Left kidney (tissue), 2 donors: Measurements from ENCODE around the gene SLC2A6. TPM values are rescaled to one million over a fixed set of nuclear protein-coding genes. Genes with fewer than 3 reads are reported as not detected.

ENCODE experiments used
- DNase-seq: peaks from one replicate; pipeline ENCODE4 v3.0.0-alpha.2; 2013
- polyA plus RNA-seq: library from polyadenylated mRNA; unstranded; fragments of 120-200 nt; gene quantifications from one replicate; pipeline ENCODE4 v1.2.1, GENCODE V29; 2013; ENCODE audit not compliant: insufficient read length

SLC2A6 gene
- polyA plus RNA-seq, 1 donor = 1.0 TPM

DNA sequence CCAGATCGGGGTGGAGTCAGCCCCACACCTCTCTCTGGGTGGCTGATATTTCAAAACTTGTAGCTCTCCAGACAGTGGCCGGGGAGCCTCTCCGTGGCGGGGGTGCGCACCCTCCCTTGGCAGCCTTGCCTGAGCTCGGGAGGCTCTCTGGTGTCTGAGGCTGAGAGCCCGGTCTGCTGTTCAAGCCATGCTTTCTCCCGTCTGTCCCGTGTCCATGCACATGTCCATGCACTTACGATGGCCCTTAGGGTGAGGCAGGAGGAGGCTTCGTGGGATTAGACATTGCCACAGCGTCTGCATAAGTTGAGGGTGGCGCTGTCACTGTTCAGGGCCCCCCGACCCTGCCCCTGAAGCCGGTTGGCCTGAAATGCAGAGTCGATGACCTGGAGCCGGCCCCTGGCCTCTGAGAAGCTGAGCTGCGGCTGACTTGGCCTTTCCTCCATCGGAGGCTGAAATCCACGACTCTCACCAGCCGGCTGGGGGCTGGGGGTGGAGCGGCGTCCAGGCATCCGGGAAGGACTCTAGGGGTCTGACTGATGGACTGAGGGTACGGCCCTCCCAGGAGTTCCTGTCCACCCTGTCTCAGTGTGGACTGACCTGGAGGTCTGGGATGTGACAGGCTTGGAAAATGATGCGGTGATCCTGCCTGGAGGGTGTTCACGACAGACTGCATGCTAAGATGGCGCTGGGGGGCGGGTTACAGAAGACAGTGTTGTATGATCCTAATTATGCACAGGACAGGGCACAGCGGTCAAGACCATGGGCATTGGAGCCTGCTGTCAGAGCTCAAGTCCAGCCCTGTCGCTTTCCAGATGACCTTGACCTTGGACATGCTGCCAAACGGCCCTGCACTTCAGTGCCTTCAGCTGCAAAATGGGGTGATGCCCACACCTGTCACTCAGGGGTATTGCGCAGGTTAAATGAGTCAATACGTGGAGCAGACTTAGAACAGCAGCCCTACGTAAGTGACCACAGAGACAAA, 18.3 kb upstream of the SLC2A6 start:
- no peak for DNase-seq

DNA sequence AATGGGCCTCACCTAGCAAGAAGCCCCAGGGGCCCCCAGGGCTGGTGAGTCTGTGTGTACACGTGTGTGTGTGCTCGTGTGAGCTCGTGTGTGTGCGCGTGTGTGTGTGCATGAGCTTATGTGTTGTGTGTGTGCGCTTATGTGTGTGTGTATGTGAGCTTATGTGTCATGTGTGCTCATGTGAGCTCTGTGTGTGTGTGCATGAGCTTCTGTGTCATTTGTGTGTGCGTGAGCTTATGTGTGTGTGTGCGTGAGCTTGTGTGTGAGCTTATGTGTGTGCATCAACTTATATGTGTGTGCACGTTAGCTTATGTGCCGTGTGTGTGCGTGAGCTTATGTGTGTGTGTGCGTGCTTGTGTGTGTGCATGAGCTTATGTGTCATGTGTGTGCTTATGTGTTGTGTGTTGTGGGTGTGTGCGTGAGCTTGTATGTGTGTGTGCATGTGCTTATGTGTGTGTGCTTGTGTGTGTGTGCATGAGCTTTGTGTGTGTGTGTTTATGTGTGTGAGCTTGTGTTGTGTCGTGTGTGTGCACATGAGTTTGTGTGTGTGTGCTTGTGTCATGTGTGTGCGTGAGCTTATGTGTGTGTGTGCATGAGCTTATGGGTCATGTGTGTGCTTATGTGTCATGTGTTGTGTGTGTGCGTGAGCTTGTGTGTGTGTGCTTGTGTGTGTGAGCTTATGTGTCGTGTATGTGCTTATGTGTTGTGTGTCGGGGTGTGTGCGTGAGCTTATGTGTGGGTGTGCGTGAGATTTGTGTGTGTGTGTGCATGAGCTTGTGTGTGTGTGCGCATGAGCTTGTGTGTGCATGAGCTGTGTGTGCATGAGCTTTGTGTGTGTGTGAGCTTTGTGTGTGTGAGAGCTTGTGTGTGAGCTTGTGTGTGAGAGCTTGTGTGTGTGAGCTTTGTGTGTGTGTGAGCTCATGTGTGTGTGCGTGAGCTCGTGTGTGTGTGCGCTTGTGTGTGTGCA, 16.7 kb upstream of the SLC2A6 start:
- DNase-seq = no peak

DNA sequence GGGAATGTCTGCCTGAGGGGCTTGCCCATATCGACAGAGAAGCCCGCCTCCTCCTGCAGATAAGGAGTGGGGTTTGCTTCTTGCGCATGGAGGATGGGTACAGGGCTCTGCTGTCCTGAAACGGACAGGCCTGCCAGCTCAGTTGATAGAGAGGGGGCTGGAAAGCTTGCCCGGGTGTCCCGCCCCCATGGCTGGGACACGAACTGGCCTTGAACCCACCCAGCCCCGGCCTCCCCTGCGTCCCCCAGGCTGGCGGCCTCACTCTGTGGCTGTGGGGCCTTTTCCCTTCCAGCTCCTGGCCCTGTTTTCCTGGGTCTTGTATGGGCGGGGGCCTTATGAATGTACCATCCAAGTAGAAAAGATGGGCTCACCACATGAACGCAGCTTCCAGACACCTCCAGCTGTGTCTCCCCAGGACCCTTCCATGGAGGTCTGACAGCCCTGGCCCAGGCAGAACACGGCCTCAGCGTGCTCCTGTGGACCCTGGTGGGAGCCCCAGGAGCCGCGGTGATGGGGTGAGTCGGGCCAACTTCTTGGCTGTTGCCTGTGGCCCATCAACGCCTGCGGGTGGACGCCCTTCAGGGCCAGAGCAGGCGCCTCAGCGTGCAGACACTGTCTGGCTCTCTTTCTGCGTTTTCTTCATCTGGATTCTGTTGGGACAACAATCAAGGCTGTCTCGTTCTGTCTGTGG, 15.9 kb upstream of the SLC2A6 start:
- no peak for DNase-seq

DNA sequence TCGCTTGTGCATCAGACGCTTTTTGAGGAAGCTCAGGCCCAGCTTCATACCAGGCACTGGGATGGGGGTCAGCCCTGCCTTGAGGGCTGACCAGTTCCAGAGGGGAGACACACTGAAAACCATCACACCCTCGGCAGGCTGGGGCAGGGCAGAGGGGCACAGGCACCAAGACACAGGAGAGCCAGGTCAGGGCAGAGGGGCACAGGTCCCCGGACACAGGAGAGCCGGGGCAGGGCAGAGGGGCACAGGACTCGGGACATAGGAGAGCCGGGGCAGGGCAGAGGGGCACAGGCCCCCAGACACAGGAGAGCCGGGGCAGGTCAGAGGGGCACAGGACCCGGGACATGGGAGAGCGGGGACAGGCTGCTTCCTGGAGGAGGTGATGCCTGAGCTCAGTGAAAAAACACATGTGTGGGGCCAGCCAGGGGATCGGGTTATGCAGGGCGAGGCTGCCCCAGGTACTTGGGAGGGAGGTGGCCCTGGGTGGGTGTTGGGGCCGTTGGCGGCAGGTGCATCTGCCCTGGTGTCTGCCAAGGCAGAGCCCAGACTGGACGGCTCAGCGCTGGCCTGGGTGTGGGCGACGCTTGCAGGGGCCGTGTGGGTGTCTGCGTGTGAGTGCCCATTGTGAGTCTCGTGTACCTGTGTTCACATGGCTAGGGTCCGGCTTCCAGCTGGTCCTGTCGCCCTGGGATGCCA, 15.1 kb upstream of the SLC2A6 start:
- no peak for DNase-seq

DNA sequence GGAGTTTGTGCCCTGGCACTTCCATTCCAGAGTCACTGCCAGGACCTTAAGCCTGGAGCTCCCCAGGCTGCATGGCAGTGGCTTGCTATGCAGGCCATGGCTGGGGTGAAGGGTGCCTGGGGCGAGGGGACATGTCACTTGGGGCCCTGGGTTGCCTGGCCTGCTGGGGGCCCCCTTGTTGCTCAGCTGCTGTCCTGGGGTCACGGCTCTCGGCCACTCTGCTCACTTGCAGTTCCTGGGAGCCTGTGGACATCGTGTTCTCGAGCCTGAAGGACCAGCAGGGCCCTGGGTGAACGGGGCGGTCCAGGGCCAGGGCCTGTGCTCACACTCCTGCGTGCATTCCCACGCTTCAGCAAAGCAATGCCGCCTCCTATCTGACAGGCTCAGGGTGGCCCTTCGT, 14.5 kb upstream of the SLC2A6 start:
- no peak for DNase-seq

DNA sequence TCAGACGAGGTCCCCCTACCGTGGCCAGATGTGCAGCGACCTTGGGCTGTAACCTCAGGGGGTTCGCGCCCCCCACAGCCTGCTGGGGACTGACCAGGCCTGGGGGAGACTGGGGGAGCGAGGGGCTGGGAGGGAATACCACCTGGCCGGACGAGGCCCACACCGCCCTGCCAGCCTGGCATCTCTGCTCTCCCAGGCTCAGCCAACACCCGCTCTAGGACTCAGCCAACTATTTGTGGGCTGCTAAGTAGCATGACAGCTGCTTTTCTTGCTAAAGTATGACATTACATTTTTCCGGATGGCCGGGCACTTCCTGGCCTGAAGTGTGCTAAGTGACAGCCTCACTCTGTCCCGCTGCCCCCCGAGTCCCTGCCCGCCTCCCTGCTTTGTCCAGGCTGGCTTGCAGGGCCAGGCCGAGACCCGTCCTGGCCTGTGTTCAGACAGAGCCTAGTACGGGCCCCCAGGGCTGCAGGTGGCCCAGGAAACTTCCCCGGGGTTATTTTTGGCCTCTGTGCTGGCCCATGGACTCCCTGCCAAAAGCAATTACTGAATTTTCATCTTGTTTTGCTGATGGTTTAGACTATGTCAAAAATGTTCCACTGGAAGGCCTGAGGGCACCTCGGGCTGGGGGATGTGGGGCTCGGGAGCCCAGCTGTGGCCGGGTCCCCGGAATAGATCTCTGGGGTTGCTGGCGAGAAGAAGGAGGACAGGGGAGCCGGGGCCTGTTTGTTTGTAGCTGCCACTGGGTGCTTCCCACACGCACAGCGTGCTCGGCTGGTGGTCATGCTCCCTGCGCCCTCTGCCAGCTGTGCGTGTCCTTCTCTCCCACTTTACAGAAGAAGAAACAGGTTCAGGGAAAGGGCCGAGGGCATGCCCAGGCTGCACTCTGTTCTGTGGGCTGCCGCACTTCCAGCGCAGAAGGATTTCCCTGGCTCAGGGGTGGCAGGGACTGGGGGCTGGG, 13.4 kb upstream of the SLC2A6 start:
- DNase-seq = no peak

DNA sequence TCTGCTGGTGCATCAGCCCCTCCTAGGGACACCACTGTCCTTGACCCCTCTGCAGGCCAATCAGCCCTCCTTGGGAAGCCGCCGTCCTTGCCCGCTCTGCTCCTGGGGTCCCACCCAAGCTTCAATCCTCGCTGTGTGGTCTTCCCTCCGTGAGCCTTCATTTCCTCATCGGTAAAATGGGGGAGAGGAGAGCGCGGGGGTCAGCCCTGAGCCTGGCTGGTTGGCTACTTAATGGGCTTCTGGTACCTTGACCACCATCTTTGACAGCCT, 12.7 kb upstream of the SLC2A6 start:
- DNase-seq = no peak

DNA sequence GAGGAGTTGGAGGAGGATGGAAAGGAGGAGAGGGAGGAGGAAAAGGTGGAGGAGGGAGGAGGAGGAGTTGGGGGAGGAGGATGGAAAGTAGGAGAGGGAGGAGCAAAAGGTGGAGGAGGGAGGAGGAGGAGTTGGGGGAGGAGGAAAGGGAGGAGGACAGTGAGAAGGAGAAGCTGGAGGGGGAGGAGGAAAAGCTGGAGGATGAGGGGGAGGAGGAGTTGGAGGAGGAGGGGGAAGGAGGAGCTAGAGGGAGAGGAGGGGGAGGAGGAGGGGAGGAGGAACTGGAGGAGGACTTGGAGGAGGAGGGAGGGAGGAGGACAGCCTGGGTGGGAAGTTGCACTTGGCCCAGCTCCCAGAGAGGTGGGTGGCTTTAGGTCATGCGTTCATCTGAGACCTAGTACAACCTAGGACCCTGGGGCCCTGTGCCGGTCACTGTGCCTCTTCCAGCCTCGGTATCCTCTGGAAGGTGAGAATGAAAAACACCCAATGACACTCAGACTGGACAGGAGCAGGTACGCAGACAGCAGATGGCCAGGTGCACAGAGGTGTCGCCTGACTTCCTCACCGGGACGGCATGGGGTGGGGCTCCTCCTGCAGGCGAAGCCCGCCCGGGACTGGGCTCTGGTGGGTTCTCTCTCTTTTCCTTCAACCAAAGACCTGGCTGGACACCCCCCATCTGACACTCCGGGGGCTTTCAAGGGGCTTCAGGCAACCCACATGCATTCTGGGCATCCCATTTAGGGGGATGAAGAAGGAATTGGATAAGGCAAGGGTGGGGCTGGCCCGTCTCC, 12.2 kb upstream of the SLC2A6 start:
- DNase-seq = no peak

DNA sequence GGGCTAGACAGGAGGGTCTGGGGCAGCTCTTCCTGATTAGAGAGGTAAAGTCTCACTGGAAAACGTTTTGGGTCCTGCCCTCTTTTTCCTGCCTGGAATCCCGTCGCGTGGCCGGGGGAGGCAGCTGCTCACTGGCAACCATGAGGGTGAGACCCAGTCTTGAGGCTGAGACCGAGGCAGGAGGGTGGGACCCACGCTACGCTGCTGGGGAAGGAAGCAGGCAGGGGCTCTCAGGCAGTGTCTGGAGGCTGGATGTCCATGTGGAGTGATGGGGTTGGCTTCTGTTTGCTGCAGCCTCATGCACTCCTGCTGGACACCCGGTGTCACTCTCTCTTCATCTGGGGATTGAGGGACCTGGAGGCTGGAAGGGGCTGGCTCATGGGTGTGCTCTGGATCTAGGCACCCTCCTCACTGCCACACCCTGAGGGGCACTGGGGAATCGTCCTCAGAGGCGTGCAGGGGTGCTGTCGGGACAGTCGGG, 11.3 kb upstream of the SLC2A6 start:
- no peak for DNase-seq

DNA sequence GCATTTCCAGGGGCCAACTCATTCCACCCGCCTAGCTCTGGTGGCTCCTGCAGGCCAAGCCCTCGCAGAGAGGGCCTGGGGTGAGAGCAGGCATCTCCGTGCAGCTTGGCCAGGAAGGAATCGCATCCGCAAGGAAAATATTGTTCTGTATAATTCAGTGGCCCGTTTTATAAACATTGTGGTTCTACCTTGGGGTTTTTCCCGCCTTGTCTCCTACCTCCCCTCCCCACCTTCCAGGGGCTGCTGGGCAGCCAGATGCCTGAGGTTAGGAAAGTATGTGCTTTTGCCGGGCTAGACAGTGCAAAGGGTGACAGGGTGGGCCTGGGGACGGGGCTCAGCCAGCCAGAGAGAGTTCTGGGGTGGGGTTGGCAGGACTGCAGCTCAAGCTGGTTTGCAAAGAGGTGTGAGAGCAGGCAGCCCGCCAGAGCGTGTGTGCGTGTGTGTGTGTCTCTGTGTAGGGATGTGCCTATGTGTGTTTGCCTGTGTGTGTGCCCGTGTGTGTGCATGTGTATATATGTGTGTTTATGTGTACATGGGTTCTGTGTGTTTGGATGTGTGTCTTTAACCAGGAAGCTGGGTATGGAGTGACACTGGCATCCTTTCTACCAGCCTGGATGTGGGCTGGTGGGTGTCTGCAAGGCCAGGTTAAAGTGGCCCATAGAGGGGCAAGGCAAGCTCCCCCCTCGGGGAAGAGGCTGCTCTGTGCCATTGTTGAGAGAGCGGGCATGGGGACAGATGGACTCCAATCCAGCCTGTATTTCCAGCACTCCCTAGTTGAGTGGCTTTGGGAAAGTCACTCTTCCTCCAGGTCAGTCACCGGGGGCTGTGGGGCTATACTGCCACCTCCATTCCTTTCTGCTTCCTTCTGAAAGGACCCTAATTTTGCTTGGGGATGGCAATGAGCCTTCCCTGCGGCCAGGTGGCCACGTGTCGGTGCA, 10.6 kb upstream of the SLC2A6 start:
- no peak for DNase-seq

DNA sequence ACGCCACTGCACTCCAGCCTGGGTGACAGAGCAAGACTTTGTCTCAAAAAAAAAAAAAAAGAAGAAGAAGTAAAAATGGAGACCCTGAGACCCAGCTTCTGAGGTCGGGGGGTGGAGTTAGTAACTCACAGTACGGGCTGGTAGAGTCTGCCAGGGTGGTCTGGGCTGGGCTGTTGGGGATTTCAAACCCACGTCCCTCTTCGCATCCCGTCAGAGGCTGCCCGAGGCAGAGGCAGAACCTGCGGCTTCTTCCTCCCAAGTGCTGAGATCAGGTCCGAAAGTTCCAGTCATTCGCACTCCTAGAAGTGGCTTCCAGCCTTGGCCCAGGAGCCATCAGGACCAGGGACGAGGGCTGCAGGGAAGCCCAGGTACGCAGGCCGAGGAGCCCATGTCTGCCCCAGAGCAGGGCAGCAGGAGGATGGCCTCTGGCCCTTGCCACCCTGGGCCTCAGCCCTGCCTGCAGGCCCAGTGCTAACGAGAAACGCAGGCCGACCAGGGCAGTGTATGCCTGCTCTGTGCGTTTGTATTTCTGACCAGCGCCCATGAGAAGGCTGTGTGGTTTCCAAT, 9.9 kb upstream of the SLC2A6 start:
- DNase-seq = no peak

DNA sequence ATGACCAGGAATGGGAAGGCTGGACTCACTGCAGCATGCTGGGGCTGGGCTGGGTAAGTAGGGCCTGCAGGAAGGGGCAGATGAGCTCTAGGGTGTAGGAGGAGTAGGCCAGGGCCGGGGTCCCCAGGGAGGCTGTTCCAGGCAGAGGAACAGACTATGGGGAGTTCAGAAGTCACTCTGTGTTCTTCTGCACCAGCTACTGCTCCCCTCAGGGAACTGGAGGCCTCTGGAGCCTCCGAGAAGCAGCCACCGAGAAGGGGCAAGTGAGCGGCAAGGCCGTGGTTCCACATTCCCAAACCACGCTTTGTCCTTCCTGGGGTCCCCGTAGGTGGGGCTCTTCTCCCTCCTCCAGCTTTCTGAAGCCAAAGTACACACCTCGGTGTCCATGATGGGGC, 8.4 kb upstream of the SLC2A6 start:
- DNase-seq = no peak

DNA sequence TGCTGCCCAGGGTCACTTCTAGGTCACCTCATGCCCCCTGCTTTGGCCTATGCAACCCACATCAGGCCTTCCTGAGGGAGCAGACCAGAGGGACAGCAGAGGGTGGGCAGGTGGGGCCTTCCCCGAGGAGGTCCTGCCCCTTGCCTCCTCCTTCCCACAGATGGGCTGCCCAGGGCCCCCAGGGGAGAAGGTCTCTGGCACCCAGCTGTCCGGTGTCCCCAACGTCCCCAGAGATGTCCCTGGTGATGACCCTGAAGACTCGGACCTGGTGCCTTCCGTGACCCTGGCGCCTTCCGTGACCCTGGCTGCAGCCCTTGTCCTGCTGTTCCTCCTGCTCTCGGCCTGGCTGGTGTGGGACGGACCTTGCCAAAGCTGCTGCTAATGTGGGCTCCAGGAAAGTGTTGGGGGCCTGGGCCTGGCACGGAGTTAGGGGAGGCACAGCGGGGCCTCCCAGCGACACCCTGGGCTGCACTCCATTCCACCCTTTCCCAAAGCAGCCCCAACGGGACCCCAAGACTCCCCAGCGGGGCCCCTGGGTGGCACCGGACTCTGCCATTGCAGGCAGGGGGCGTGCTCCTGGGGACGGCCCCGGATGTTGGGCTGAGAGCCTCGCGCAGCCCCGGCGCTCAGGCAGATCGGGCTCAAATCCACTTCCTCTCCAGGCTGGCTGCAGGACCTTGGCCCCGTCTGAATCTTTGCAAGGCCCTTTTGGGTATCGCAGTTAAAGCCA, 6.8 kb upstream of the SLC2A6 start:
- no peak for DNase-seq

DNA sequence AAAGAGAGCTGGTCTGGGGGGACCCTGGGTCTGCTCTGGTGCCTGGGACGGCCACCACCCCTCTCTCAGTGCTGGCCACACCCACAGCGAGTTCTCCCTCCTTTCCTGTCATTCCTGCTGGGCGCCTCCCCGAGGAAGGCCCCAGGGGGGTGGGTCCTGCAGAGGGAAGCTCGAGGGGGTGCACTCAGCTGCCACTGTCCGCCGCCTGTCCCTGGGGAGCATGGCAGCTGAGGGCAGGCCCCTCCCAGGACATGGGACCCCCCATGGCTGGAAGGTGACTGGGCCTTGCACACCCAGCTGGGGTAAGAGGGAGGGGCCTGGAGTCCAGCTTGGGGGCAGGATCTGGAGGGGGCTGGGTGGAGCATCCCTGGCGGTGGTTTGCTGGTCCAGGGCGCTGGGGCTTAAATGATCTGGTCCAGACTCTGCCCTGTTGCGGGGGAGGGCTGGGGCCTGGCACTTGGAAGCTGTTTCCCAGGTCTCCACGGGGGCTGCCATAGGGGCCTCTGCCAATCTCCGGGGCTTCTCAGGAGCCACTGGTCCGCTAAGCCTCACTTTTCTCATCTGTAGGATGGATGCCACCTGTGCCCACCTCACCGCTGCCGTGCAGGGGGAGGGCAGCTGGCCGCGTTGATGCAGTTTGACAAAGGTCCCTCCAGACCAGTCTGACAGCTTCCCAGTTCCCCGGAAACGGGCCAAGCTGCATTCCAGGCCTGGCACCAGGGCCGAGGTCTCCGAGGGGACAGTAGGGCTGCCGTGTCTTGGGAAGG, 6.0 kb upstream of the SLC2A6 start:
- DNase-seq = no peak

DNA sequence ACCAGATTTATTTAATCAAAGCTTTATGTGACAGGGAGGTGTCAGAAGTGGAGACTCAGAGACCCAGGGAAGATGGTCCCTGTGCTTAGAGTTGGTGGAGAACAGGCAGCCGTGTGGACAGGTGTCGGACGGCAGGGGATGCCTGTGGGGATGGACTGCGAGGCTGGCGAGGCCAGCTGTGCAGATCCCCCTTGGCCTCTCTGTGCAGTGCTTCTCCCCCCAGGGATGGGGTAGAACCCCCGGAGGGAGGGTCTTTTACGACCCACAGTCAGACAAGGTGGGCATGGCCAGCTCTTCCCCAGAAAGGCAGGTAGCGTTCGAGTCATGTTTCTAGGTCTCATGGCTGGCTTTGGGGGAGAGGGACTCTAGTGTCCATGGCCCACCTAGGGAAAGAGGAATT, 4.7 kb upstream of the SLC2A6 start:
- DNase-seq = no peak

DNA sequence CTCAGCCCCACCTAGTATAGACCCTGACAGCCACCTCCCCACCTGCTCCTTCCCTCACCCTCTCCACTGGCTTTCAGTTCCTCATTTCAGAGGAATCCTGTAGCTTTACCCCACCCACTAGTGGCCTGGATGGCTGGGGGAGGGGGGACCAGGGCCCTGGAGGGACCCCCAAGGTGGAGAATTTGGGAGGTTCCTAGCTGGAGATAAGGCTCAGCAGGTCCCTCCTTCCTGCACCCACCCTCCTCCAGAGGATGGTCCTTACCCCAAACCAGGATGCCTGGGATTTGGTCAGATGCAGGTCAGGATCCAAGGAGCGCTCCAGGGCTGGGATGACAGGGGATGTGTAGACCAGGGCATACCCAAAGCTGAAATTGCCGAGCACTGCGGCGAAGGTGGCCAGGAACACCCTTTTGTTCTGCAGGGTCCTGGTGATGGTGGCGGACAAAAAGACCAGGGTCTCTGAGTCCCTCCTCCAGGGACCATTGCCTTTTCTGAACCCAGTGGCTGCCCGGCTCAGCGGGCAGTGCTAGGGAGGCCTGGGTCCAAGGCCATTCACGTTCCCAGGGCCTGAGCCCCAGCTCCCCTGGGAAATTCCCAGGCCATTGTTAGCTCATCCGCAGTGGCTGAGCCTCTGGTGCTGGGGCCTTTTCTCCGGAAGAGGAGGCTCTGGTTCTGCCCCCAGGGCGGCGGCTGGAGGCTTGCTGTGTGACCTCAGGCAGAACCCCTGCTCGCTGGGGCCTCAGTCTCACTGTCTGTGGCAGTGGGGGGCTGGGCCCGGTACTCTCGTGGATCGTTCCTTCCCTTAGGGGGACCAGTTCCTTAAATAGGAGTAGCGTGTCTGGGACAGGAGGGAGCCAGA, 678 bp downstream of the SLC2A6 start:
- DNase-seq = no peak
